IMR-90 (cell line): Measurements from ENCODE around the gene KCNQ5.

Experiments
- CEBPB ChIP-seq: IDR thresholded peaks from 2 replicates; pipeline ENCODE4 v1.6.1; 2012; ENCODE audit warnings: low read depth, low read length, improper control_type of control experiment
- MAZ ChIP-seq: IDR thresholded peaks from 2 replicates; pipeline ENCODE4 v1.6.1; 2012; ENCODE audit warnings: low read depth, mild to moderate bottlenecking, low read length, improper control_type of control experiment, moderate library complexity, borderline replicate concordance
- POLR2A ChIP-seq: IDR thresholded peaks from 2 replicates; pipeline ENCODE4 v1.6.1; 2012; ENCODE audit warnings: mild to moderate bottlenecking, low read depth, low read length
- RAD21 ChIP-seq: IDR thresholded peaks from 2 replicates; pipeline ENCODE4 v1.6.1; 2012; ENCODE audit warnings: low read length, improper control_type of control experiment
- RFX5 ChIP-seq: IDR thresholded peaks from 2 replicates; pipeline ENCODE4 v1.8.0; 2012; ENCODE audit warnings: low read depth, mild to moderate bottlenecking, low read length, moderate library complexity
- SMC3 ChIP-seq: fragments of 150-350 bp; IDR thresholded peaks from 2 replicates; pipeline ENCODE4 v1.6.1; 2016; ENCODE audit warnings: low read depth, mild to moderate bottlenecking, antibody characterized with exemption, low read length, moderate library complexity
- USF2 ChIP-seq: fragments of 150-350 bp; IDR thresholded peaks from 2 replicates; pipeline ENCODE4 v1.6.1; 2017; ENCODE audit warnings: mild to moderate bottlenecking, antibody characterized with exemption, low read length, low read depth
- TF ChIP-seq, protein P1 (sequence below): conservative IDR thresholded peaks from 2 replicates; pipeline ENCODE4 v1.5.1; 2012; ENCODE audit warnings: mild to moderate bottlenecking, low read depth, low read length, improper control_type of control experiment
- TF ChIP-seq, protein P2 (sequence below): fragments of 150-350 bp; IDR thresholded peaks from 2 replicates; pipeline ENCODE4 v1.6.1; 2016; ENCODE audit warnings: low read depth, mild to moderate bottlenecking, low read length, moderate library complexity, borderline replicate concordance

DNA sequence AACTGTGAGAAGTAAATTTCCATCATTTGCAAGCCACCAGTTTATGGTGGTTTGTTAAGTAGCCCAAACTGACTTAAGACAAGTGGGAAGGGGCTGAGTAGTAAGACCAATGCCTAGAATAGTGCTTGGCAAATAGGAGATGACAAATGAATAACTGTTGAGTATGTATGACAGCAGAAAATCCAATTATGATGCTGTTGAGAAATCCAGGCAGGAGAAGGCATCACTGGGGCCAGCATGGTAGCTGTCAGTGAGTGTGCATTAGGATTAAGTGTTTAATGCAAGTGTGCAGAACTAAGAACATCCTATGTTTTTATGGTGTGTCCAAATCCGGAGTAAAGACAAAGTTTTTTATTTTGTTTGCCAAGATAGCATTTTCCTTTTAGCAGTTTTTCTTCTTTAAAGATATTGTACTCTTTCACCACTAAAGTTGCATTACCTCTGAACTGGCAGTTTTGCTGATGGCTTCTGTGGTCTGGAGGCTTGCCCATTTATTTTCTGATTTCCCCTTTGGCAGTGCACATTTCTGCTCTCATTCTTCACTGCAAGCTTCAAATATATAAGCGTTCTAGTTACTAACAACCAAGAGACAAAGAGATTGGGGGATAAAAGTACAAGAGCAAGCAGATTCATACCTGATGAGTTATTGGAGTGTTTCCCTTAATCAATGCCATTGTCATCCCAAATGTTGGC lies 289.7 kb downstream of the KCNQ5 start:
- TF ChIP-seq POLR2A, result no peak
- TF ChIP-seq, protein P1, sequence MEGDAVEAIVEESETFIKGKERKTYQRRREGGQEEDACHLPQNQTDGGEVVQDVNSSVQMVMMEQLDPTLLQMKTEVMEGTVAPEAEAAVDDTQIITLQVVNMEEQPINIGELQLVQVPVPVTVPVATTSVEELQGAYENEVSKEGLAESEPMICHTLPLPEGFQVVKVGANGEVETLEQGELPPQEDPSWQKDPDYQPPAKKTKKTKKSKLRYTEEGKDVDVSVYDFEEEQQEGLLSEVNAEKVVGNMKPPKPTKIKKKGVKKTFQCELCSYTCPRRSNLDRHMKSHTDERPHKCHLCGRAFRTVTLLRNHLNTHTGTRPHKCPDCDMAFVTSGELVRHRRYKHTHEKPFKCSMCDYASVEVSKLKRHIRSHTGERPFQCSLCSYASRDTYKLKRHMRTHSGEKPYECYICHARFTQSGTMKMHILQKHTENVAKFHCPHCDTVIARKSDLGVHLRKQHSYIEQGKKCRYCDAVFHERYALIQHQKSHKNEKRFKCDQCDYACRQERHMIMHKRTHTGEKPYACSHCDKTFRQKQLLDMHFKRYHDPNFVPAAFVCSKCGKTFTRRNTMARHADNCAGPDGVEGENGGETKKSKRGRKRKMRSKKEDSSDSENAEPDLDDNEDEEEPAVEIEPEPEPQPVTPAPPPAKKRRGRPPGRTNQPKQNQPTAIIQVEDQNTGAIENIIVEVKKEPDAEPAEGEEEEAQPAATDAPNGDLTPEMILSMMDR, result no peak
- no peak for TF ChIP-seq MAZ
- no peak for TF ChIP-seq USF2
- no peak for TF ChIP-seq RFX5
- TF ChIP-seq, protein P2, sequence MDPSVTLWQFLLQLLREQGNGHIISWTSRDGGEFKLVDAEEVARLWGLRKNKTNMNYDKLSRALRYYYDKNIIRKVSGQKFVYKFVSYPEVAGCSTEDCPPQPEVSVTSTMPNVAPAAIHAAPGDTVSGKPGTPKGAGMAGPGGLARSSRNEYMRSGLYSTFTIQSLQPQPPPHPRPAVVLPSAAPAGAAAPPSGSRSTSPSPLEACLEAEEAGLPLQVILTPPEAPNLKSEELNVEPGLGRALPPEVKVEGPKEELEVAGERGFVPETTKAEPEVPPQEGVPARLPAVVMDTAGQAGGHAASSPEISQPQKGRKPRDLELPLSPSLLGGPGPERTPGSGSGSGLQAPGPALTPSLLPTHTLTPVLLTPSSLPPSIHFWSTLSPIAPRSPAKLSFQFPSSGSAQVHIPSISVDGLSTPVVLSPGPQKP, result no peak
- TF ChIP-seq RAD21, result no peak
- no peak for TF ChIP-seq CEBPB
- no peak for TF ChIP-seq SMC3
